Smooth muscle cell (in vitro differentiated cells): ENCODE results near the gene NPLOC4. TPM values are rescaled to one million over a fixed set of nuclear protein-coding genes. Genes with fewer than 3 reads are reported as not detected.

Experiments used
- DNase-seq: peaks from one replicate; lab custom pipeline; 2025; ENCODE audit not compliant: unreplicated experiment; lab: John Stamatoyannopoulos, UW
- H2AFZ ChIP-seq: fragments of 200-600 bp; sonication (generic); 2 replicates; pipeline ENCODE4 v1.6.0; 2016; ENCODE audit warnings: antibody characterized with exemption, low read depth, mild to moderate bottlenecking
- H3F3A ChIP-seq: fragments of 200-600 bp; sonication (generic); 2 replicates; pipeline ENCODE4 v1.6.0; 2017; ENCODE audit warnings: antibody characterized with exemption, low read depth
- H3K27ac ChIP-seq: fragments of 200-600 bp; sonication (generic); 2 replicates; pipeline ENCODE4 v1.5.1; 2016; ENCODE audit warnings: low read depth, mild to moderate bottlenecking
- H3K27me3 ChIP-seq: fragments of 200-600 bp; sonication (generic); 2 replicates; pipeline ENCODE4 v1.6.1; 2016; ENCODE audit warnings: low read depth, mild to moderate bottlenecking
- H3K36me3 ChIP-seq: fragments of 200-600 bp; sonication (generic); 2 replicates; pipeline ENCODE4 v1.5.1; 2016; ENCODE audit warnings: low read depth
- H3K4me1 ChIP-seq: fragments of 200-600 bp; sonication (generic); 2 replicates; pipeline ENCODE4 v1.5.1; 2016; ENCODE audit warnings: low read depth
- H3K4me2 ChIP-seq: fragments of 200-600 bp; sonication (generic); 2 replicates; pipeline ENCODE4 v1.6.0; 2016; ENCODE audit warnings: mild to moderate bottlenecking
- H3K4me3 ChIP-seq: fragments of 200-600 bp; sonication (generic); 2 replicates; pipeline ENCODE4 v1.5.1; 2016; ENCODE audit warnings: mild to moderate bottlenecking
- H3K79me2 ChIP-seq: fragments of 200-600 bp; sonication (generic); 2 replicates; pipeline ENCODE4 v1.6.0; 2016; ENCODE audit warnings: low read depth, mild to moderate bottlenecking
- H3K9ac ChIP-seq: fragments of 200-600 bp; sonication (generic); 2 replicates; pipeline ENCODE4 v1.6.0; 2016; ENCODE audit warnings: low read depth
- H3K9me3 ChIP-seq: fragments of 200-600 bp; sonication (generic); replicated peaks from 2 replicates; pipeline ENCODE4 v1.5.1; 2016; ENCODE audit warnings: low read depth
- H4K20me1 ChIP-seq: fragments of 200-600 bp; sonication (generic); 2 replicates; pipeline ENCODE4 v1.6.0; 2016; ENCODE audit warnings: low read depth
- WGBS: methylation state at CpG from one replicate; pipeline ENCODE4 v1.1.7; 2016; ENCODE audit warnings: low lambda C conversion rate; 5-methylcytosine and 5-hydroxymethylcytosine counted together
- polyA plus RNA-seq: library from polyadenylated mRNA; unstranded; fragments of >200 nt; fragmentation: Nextera tagmentation; extraction: Ambion mirVana; gene quantifications from 2 replicates; pipeline ENCODE4 v1.2.1, GENCODE V29; 2016
- total RNA-seq: library from RNA; depleted of rRNA; stranded (reverse); fragments of >200 nt; gene quantifications from 2 replicates; pipeline ENCODE4 v1.2.3, GENCODE V29; 2014
- TF ChIP-seq, protein P1 (sequence below): fragments of 200-600 bp; sonication (generic); IDR thresholded peaks from 2 replicates; pipeline ENCODE4 v1.5.1; 2017; ENCODE audit warnings: borderline replicate concordance, mild to moderate bottlenecking, antibody characterized with exemption; ENCODE audit not compliant: insufficient read depth, poor library complexity, severe bottlenecking

NPLOC4 gene
- total and polyA plus RNA-seq, 2 experiments from 2014 or later: 58.1 to 60.9 TPM

DNA sequence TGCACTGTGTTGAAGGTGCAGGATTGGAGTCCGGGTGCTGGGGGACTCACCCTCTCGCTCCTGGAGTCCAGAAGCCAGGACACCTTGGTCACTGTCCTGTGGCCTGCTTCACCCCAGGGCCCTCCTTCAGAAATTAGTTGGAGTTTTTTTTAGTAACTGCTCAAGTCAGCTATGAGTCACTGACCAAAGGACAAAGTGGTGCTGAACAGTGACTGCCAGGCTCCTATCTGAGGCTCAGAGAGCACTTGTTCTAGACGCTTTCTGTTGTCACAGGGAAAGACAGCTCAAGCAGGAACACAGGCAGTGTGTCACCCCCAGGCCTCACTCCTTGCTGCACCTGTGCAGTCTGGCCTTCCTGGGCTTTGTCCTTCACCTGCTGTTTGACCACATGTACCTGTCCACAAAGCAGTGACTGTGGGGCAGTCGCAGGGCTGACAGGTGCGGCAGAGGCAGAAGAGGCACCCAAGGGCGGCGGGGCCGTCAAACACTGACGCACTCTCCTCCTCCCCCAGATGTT is 80.7 kb downstream of the NPLOC4 start:
- Histone ChIP-seq H4K20me1 (peaks cover 16% of the 10 kb centered on the region), H3K4me1 (peaks cover under 1% of the 10 kb centered on the region), H3K79me2 (peaks cover 6% of the 10 kb centered on the region), H2AFZ (no peak overlapping the region), H3F3A (peaks cover 22% of the 10 kb centered on the region), H3K36me3 (no peaks in the 10 kb centered on the region), H3K9me3 (no peaks in the 10 kb centered on the region), H3K4me3 (no peak overlapping the region), H3K9ac (no peak overlapping the region), H3K4me2 (no peak overlapping the region), H3K27ac (peak overlapping the region; percentile 21), H3K27me3 (no peaks in the 10 kb centered on the region)
- TF ChIP-seq, protein P1, sequence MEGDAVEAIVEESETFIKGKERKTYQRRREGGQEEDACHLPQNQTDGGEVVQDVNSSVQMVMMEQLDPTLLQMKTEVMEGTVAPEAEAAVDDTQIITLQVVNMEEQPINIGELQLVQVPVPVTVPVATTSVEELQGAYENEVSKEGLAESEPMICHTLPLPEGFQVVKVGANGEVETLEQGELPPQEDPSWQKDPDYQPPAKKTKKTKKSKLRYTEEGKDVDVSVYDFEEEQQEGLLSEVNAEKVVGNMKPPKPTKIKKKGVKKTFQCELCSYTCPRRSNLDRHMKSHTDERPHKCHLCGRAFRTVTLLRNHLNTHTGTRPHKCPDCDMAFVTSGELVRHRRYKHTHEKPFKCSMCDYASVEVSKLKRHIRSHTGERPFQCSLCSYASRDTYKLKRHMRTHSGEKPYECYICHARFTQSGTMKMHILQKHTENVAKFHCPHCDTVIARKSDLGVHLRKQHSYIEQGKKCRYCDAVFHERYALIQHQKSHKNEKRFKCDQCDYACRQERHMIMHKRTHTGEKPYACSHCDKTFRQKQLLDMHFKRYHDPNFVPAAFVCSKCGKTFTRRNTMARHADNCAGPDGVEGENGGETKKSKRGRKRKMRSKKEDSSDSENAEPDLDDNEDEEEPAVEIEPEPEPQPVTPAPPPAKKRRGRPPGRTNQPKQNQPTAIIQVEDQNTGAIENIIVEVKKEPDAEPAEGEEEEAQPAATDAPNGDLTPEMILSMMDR: no peak
- no peak for DNase-seq
- WGBS: 85% methylated on average over 9 of the region's 9 CpGs

GRCh38 chr17:81553616-81554181 is 83.2 kb downstream of the NPLOC4 start:
- DNase-seq: no peak
- Histone ChIP-seq H3K27me3 (no peaks in the 10 kb centered on the region), H3K36me3 (no peaks in the 10 kb centered on the region), H3K27ac (peak overlapping the region; percentile 61), H3K4me2 (peak overlapping the region; percentile 87), H2AFZ (no peak overlapping the region), H3K4me3 (peak overlapping the region; percentile 86), H3K79me2 (peaks cover 14% of the 10 kb centered on the region), H3F3A (peaks cover 20% of the 10 kb centered on the region), H3K9me3 (no peaks in the 10 kb centered on the region), H3K4me1 (peaks cover 3% of the 10 kb centered on the region), H4K20me1 (peaks cover 21% of the 10 kb centered on the region), H3K9ac (no peak overlapping the region)
- WGBS: 68% methylated on average over 24 of the region's 24 CpGs
- TF ChIP-seq, protein P1: no peak

- 6% methylated on average over 19 of the region's 19 CpGs for WGBS
- Histone ChIP-seq H3F3A (peaks cover 20% of the 10 kb centered on the region), H3K79me2 (peaks cover 14% of the 10 kb centered on the region), H3K4me1 (peaks cover 3% of the 10 kb centered on the region), H3K27ac (peak overlapping the region; percentile 61), H3K9ac (peak overlapping the region; percentile 79), H3K9me3 (no peaks in the 10 kb centered on the region), H3K36me3 (no peaks in the 10 kb centered on the region), H3K4me2 (peak overlapping the region; percentile 87), H3K27me3 (no peaks in the 10 kb centered on the region), H4K20me1 (peaks cover 21% of the 10 kb centered on the region), H3K4me3 (peak overlapping the region; percentile 86), H2AFZ (no peak overlapping the region)
- peak; percentile 37 for DNase-seq
- TF ChIP-seq, protein P1: no peak
These were observed 83.8 kb downstream of the NPLOC4 start for GRCh38 chr17:81553018-81553615.
